ENCODE data around the gene ADH5.
"Not testable (repeated sequence)": the region's sequence is repeated elsewhere in the genome, so short reads cannot be mapped to it uniquely, and the experiment has no call there.

The ADH5 gene

GRCh38 chr4:99028187-99028586 lies 60.4 kb downstream of the ADH5 start:
- no peak for DNase-seq

- DNase-seq = no peak
Observed at GRCh38 chr4:99027304-99027703, 61.3 kb downstream of the ADH5 start.

DNA sequence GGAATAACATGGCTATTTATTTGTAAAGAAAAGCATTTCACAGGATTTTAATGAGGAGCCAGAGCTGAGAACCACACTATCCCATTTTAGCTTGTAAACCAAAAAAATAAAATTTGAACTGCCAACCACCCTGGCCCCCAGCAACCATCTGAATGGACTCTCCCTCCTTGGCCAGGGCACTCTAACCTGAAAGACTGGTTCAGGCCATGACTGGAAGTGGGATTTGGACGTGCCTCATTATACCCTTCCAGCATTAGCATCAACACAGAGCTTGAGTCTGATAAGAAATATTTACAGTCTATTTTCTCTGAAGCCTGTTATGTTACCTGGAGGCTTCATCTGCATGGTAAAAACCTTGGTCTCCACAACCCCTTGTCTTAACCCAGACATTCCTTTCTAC lies 63.1 kb downstream of the ADH5 start:
- DNase-seq = no peak

GRCh38 chr4:99024481-99025275 lies 63.9 kb downstream of the ADH5 start:
- no peak for DNase-seq

DNA sequence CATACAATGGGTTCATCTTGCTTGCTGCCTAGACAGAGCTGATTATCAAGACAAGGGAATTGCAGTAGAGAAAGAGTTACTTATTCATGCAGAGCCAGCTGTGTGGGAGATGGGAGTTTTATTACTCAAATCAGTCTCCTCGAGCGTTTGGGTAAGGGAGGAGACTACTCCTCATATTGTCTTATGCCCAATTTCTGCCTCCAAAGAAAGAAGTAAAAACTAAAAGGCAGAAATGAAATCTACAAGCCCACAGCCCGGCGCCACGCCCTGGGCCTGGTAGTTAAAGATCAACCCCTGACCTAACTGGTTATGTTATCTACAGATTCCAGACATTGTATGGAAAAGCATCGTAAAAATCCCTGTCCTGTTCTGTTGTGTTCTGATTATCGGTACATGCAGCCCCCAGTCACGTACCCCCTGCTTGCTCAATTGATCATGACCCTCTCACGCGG lies 64.8 kb downstream of the ADH5 start:
- DNase-seq = not testable (repeated sequence)

- DNase-seq = no peak
Observed at GRCh38 chr4:99022566-99022965, 66.0 kb downstream of the ADH5 start.

DNA sequence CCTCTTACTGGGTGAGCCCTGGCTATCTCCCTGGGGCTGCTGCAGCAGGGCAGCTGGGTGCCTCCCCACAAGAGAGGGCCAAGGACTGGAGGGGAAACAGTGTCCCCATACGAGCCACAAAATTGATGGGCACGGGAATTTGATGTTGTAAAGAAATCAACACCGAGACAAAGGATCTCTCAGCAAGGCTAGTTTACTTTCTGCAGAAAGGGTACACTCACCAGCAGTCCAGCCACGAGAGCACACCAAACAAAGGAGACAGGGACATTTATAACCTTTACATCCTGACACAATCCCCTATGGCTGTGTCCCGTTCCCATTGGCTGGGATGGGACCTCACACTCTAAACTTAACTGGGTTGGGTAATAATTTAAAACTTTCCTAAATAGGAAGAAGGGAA lies 67.2 kb downstream of the ADH5 start:
- no peak for DNase-seq
